Measurements from ENCODE around the gene FHOD3.

Gene FHOD3

DNA sequence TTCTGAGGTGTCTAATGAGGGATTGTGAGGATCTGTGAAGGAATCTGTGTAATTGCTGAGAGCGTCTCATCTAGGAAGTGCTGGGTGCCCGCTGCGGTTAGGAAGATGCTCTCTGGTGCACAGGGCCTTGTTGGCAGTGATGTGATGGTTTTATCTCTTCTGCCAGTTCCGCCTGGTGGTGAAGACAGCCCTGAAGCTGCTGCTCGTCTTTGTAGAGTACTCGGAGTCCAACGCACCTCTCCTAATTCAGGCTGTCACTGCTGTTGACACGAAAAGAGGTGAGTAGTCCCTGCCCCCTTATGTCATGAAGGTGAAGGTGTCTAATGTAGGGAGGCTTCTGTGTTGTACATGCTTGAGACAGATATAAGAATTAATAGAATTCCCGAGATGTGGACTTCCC, 297.1 kb downstream of the FHOD3 start:
- DNase-seq (ENCODE audit: low spot score), result no peak

DNA sequence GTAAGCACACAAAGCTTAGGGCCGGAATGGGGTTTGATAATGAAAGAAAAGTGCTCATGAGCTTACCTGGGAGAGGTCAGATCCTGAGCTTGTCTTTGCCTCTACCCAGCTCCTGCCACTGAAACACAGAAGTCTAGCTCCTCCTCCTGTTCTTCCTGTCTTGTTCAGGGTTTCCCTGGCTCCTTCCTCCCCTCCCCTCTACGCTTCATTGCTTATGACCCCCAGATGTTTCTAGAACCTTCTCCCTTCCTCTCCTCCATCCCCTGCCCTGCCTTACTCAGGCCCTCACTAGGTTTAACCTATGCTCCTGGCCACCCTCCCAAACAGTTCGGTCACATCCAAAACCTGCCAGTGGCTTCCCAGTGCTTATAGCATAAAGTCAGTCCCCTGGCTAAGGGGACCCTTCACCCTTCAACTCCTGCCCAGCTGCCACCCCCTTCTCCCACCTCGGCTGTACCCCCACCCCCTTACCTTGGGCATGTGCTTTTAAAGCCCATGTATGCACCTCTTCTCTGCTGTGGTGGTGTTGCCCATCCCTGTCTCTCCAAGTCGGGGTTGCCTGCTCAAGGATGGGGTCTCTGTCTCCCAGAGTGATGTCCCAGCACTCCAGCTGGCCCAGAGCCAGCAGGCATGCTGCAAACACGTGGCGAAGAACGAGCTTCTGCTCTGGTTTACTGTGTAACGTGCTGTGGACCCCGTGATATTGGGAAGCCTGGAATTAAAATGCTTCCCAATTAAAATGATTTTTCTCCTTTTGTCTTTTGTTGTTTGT, 297.7 kb downstream of the FHOD3 start:
- no peak for DNase-seq (ENCODE audit: low spot score)

DNA sequence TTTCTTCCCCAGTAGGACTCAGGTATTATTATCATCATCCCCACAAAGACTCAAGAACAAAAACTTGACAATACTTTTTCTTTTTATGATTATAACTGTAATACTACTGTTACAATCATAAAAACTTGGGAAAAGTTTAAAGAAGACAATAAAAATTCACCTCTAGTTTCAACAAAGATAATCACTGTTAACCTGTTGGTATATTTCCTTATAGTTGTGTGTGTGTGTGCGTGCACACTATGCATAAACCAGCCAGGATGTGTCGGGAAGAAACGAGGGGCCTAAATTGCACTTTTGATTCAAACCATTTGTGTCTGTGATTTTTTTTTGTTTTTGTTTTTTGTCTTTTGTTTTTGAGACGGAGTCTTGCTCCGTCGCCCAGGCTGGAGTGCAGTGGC, 298.3 kb downstream of the FHOD3 start:
- no peak for DNase-seq (ENCODE audit: low spot score)

DNA sequence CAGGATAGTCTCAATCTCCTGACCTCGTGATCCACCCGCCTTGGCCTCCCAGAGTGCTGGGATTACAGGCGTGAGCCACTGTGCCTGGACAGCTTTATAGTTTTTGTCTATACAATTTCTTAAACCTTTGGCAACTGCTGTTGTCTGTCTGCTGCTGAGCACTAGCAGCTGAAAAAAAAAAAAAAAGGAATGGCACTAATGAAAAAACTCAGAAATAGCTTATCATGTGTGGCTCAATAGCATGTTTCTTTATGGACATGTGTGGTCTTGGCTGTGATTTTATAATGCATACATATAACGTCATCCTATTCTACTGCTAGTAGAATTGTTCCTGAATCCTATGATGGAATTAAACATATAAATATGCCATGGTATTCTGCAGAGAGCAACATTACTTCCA, 300.1 kb downstream of the FHOD3 start:
- no peak for DNase-seq (ENCODE audit: low spot score)

DNA sequence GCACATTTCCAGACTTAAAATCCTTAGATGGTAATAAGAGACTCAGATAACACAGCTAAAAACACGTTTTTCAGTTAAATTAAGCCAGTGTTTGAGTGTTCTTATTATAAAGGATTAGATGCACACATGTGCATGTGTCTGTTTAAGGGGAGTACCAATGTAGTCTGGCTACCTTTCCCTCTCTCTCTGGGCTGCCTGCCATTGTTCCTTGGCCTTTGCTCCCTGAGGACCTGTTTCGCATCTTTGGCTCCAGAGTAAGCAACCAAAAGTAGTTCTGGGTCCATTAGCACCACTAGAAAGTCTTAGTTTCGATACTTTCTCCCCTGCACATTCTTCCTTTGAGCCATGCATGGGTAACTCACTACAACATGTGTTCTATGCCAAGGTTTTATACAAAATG, 303.0 kb downstream of the FHOD3 start:
- no peak for DNase-seq (ENCODE audit: low spot score)

DNA sequence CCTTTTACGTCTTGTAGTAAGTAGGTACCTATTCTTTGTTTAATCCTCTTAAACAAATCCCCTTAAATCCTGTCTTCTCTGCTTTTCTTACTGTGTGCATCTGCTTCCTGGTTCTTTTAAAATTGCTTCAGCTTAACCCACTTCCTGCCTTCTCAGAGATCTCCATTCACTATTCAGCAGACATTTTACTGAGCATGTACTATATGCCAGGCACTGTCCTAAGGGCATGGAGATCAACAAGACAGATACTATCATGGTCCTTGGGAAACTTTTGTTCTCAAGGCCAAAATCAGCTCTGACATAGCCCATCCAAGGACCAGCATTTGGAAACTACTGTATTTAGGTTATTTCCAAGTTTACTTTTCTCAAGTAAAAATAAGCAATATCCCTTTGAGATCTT, 303.8 kb downstream of the FHOD3 start:
- DNase-seq (ENCODE audit: low spot score), result no peak

DNA sequence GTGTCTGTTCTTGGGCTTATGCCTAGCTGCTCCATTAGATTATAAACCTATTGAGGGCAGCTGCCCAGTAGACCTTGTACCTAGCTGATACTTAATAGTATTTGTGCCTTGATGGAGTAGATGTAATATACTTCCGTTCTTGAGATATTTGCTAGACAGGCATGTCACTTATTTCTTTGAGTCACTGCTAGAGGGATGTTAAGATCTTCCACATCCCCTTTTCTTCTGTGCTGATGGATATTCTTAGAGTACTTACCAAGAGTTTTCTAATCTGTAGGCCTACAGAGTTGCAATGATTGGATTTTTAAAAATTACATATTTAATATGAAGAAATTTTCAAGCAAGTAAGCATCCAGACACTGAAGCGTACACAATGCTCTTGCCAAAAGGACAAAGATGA, 304.6 kb downstream of the FHOD3 start:
- DNase-seq (ENCODE audit: low spot score), result no peak

DNA sequence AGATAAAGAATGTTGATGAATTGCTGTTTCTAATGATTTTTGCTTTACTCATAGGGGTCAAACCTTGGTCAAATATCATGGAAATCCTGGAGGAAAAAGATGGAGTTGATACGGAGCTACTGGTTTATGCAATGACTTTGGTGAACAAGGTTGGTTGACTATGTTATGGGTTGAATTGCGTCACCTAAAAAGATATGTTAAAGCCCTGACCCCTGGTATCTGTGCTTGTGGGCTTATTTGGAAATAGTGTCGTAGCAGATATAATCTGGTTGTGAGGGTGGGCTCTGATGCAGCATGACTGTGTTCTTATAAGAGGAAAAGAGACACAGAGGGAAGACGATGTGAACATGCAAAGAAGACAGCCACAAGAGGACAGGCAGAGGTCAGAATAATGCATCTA, 305.1 kb downstream of the FHOD3 start:
- DNase-seq (ENCODE audit: low spot score), result no peak

DNA sequence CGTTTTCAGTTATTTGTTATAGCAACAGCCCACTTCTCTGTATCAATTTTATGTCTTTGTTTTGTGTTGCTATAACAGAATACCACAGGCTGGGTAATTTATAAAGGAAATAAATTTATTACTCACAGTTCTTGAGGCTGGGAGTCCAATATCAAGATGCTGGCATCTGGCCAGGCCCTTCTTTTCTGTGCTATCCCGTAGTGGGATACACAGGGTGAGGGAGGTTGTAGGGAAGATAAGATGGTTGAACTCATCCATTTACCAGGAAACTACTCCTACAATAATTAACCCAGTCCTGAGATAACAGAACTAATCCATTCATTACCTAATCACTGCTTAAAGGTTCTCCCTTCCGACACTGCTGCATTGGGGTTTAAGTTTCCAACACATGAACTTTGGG, 310.6 kb downstream of the FHOD3 start:
- DNase-seq (ENCODE audit: low spot score), result no peak

DNA sequence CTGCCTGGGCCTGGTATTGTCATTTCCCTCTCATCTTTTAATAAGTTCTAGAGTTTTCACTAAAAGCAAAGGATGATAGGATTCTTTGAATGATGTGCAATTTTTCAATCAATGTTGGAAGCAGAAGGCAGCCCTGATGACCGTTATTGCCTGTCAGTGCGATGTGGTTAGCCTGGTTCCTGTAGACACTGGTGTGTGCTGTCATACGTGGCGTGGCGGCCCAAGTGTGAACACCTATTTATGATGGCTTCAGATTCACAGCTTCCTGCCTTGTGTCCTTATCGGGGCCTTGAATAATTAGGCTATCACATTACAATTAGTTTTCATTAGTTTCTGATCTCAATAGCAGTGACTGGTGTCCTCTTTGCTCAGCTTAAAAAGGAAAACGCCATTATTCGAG, 312.7 kb downstream of the FHOD3 start:
- DNase-seq (ENCODE audit: low spot score), result no peak

DNA sequence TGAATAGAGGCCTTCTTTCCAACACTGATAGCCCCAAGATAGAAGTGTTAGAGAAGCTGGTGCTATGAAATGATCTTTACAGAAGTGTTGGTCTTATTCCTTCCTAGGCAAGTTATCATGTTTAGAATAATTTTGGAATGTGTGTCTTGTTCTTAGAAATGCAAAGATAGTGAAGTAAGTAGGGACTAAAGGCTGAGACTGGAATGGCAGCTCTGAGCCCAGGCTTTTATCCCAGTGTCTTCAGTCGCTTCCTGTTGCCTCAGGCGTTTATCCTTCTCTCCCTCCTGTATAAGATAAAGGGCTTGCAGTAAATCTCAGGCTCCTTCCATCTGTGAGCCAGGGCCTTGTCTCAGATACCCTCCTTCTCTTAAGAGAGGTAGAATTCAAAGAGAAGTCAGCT, 313.1 kb downstream of the FHOD3 start:
- no peak for DNase-seq (ENCODE audit: low spot score)

DNA sequence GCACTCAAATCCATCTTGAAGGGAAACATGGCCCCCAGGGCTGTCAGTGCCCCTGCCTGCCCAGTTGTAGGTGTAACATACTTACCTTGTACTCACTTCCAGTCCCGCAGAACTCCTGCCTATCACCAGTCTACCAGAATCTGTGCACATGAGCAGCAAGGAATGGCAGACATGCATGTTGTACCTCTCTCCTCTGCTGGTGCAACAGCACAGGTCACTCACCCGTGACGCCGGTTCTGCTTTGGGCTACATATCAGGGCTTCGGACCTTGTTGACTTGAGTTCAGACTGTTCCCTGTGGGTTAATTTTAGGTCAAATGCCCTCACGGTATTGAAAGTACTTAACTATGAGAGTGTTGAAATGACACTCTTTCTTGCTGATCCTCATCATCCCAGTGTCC, 315.6 kb downstream of the FHOD3 start:
- no peak for DNase-seq (ENCODE audit: low spot score)

DNA sequence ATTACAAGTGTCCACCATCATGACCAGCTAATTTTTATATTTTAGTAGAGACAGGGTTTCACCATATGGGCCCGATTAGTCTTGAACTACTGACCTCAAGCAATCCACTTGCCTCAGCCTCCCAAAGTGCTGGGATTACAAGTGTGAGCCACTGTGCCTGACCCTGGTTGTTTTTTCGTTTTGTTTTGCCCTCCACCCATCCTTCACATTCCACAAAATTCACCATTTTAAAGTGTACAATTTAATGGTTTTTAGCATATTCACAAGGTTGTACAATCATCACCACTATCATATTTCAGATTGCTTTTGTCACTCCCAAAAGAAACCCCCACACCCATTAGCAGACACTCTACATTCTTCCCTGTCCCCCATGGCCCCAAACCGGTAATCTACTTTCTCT, 316.3 kb downstream of the FHOD3 start:
- DNase-seq (ENCODE audit: low spot score), result no peak

DNA sequence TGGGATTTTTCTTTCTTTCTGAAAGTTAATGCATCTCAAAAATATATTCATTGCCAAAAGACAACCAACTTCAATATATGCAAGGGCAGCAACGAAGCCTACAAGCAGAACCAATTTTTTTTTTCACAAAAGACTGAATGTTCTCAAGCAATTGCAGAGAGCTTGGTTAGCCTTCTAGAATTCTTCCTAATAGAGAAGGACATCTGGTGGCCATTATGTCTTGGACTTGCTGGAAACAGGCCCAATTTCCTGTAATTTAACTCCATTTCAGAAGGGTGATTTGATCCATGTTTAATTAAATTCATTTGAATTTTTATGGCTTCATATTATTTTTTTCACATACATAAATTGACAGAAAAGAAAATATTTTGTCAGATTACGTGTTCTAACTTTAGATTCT, 323.3 kb downstream of the FHOD3 start:
- DNase-seq (ENCODE audit: low spot score), result no peak

DNA sequence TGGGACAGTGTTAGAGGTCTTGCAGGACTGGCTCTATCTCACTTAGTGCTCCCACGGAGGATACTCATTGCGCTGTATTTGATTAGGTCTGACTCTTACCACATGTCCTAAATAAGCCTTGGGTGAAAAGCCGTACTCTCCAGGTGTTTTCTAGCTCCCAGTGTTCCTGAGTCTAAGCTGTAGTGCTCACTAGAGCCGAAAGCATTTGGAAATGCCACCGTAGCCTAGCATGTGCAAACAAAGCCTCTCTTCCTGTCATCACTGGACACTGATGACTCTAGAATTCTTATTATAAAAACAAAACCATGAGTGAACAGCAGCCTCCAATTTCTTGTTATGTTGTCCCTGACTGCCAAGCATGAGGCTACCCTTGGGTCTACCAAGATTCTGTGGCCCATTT, 325.1 kb downstream of the FHOD3 start:
- no peak for DNase-seq (ENCODE audit: low spot score)

DNA sequence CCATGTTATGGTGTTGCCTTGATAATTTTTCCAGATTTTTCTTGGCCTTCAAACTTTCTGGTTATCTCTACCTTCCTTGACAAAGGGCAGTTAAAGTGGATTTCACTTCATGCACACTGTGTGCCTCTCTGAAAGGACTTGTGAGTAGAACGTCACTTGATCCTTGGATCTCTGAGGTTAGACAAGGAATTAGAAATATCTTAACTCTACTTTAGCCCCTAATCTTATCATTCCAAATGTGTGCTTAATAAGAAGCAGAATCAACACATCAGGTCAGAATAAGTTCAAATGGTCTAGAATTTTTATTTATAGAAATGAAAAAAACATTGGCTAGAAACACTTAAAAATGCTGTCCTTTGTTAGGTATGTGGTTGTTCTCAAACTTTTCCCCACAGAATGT, 325.6 kb downstream of the FHOD3 start:
- DNase-seq (ENCODE audit: low spot score), result no peak

DNA sequence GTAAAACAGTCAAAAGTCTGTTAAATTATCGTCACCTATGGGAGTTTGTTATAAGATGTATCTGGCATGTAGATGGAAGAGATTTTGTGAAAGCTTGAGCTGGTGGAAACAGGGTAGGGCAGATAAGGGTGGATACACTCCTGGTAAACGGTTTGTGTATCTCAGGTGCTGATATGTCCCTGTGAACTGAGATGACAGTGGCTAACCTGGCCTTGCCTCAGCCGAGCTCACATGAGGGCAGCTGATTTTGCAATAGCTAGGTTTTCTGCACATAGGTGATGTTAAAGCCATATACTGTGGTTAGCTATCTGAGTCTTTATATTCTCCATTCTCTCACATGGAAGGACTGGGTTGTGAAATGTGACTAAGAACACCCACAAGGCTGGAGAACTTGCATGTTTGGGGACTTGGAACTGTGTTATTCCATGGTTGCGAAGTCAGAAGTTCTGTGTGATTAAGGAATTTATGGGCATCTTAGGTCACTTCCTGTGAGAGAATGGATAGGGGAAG, 326.2 kb downstream of the FHOD3 start:
- no peak for DNase-seq (ENCODE audit: low spot score)

DNA sequence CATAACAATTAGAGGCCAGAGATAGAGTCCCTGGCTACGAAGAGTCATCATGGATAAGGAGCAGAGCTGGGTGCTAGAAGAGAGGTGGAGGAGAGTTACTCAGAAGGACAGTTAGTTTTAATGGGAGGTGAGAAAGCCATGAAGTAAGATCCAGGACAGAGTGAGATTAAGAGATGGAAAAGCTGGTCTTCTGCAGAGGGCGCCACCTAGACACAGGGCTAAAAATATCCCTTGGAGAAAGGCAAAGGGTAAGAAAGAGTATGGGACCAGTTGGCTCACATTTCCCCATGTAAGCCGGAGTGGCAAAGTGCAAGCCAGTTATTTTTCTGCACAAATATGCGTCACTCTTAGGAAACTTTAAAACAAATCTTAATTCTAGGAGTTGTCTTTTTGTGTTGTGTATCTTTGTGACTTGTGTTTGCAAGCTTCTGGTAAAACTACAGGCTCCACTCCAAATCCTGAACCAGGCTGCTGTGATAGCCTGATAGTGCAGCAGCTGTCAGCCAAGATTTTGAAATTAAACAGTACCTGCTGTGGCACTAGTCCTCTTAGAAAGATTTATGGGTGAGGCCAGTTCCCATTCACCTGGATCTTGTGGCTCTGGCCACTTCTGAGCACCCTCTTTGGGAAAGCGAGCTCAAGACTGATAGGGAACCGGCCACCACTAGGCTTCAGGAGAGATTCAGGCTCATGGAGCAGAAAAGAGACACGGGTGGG, 327.1 kb downstream of the FHOD3 start:
- DNase-seq (ENCODE audit: low spot score), result no peak

DNA sequence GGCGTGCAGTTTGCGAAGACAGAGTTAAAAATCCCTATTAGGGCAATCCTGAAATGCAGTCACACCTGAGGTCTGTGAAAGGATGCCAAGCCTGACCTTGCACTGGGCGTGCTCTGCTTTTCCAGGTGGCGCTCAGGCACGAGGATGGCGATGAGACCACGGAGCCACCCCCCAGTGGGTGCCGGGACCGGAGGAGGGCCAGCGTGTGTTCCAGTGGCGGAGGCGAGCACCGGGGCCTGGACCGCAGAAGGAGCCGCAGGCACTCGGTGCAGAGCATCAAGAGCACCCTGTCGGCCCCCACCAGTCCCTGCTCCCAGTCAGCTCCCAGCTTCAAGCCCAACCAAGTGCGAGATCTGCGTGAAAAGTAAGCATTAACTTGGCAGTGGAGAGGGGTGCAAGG, 327.9 kb downstream of the FHOD3 start:
- DNase-seq (ENCODE audit: low spot score), result no peak

DNA sequence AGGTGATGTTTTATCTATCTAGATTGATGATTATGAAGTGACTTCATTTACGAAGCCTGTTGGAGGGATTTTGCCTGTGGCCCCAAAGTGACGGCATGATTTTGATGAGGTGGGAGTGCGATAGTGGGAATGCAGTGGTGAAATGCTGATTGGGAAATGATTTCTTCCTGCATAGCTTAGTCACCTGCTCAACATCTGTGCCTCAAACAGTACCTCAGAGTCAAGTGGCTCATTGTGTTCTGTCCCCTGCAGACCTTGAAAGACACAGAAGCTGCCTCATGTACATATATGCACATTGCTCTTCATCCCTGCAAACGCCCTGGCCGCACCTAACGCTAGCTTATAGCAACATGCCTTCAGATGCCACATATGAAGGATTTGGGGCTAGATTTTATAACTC, 330.1 kb downstream of the FHOD3 start:
- no peak for DNase-seq (ENCODE audit: low spot score)

DNA sequence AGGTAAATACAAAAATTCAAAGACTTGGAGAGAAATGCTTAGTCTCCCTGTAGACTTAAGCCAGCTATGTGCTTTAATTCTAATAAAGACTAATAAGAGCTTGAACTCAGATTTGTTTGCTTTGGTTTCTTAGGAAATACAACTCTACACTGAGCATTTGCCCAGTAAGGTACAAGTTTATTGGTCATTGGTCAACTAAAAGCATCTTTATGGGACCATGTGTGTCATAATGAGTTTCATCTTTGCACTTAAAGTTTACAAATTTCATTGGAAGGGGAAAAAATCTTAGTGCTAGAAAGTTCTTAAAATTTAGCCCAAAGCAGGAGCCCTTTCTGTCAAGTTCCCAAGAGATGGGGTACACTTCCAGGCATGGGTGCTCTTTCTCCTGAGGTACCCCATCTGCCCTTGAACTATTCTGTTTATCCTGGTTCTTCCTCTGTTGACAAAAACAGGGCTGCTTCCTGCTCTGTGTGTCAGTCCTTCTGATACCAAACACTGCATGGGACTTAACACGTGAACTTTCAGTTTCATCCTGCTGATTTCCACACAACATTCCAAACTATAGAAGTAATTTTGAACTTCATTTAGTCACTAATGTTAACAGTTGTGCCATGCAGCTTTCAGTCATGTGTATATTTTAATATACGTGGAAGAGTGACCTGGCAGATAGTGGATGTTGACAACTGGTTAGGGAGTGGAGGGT, 331.1 kb downstream of the FHOD3 start:
- no peak for DNase-seq (ENCODE audit: low spot score)

DNA sequence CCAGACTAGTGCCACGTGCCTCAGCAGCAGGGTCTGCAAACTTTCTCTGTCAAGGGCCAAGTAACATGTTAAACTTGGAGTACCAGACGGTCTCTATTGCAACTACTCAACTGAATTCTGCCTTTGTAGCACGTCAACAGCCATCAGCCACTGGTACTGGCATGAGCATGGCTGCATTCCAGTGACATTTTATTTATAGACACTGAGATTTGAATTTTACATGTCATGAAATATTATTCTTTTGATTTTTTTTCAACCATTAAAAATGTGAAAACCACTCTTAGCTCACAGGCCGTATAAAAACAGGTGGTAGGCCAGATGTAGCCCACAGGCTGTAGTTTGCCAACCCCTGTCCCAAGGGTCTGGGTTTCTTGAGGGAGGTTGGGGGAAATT, 331.6 kb downstream of the FHOD3 start:
- no peak for DNase-seq (ENCODE audit: low spot score)

DNA sequence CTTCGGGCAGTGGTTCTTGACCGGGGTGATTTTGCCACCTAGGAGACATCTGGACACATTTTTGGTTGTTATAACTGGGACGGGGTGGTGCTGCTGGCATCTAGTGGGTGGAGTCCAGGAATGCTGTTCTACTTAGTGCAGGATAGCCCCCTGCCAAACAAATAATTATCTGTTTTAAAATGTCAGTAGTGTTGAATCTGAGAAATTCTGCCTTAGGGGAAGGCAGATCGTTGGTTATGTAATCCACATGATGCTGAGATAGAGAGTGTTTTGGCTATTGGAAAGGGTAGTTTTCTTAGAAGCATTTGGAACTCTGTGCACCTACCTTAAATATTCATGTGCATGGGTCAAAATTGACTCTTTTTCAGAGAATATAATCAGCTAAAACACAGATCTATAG, 332.3 kb downstream of the FHOD3 start:
- no peak for DNase-seq (ENCODE audit: low spot score)
